ENCODE data around the gene PAWR. TPM values are rescaled to one million over a fixed set of nuclear protein-coding genes. Genes with fewer than 3 reads are reported as not detected.

The PAWR gene
- total RNA-seq, 1 donor from 2014 or later = 52.1 TPM

- no peak for DNase-seq (ENCODE audit: low read depth, low spot score)
- TF ChIP-seq CTCF (conservative IDR thresholded peaks at IDR 0.05) = no peak
- Mint-ChIP-seq H3K27ac (ENCODE audit: unreplicated experiment) (no peak overlapping the region), H3K36me3 (ENCODE audit: low read depth) (peaks cover 17% of the 10 kb centered on the region), H3K27me3 (ENCODE audit: low read depth) (no peaks in the 10 kb centered on the region), H3K9me3 (peaks cover 3% of the 10 kb centered on the region), H3K4me3 (no peak overlapping the region), H3K4me1 (peaks cover 20% of the 10 kb centered on the region)
Observed at GRCh38 chr12:79677672-79678071, 13.1 kb downstream of the PAWR start.

- no peak for TF ChIP-seq CTCF (conservative IDR thresholded peaks at IDR 0.05)
- no peak overlapping the region for H3K4me3 Mint-ChIP-seq
- H3K27ac Mint-ChIP-seq (ENCODE audit: unreplicated experiment) = no peak overlapping the region
- DNase-seq (ENCODE audit: low read depth, low spot score) = no peak
- H3K36me3 Mint-ChIP-seq (ENCODE audit: low read depth) = peaks cover 17% of the 10 kb centered on the region
- peaks cover 3% of the 10 kb centered on the region for H3K9me3 Mint-ChIP-seq
- no peaks in the 10 kb centered on the region for H3K27me3 Mint-ChIP-seq (ENCODE audit: low read depth)
- peaks cover 17% of the 10 kb centered on the region for H3K4me1 Mint-ChIP-seq
Observed at GRCh38 chr12:79676579-79676978, 14.2 kb downstream of the PAWR start.

GRCh38 chr12:79674629-79675028 lies 16.1 kb downstream of the PAWR start:
- Mint-ChIP-seq H3K36me3 (ENCODE audit: low read depth) (peaks cover 17% of the 10 kb centered on the region), H3K27me3 (ENCODE audit: low read depth) (no peaks in the 10 kb centered on the region), H3K9me3 (peaks cover 3% of the 10 kb centered on the region), H3K27ac (ENCODE audit: unreplicated experiment) (no peak overlapping the region), H3K4me3 (no peak overlapping the region), H3K4me1 (peaks cover 10% of the 10 kb centered on the region)
- TF ChIP-seq CTCF (conservative IDR thresholded peaks at IDR 0.05) = no peak
- no peak for DNase-seq (ENCODE audit: low read depth, low spot score)

- Mint-ChIP-seq H3K9me3 (peaks cover 3% of the 10 kb centered on the region), H3K27me3 (ENCODE audit: low read depth) (no peaks in the 10 kb centered on the region), H3K4me1 (no peaks in the 10 kb centered on the region), H3K27ac (ENCODE audit: unreplicated experiment) (peak overlapping the region; percentile 19), H3K36me3 (ENCODE audit: low read depth) (peaks cover 17% of the 10 kb centered on the region), H3K4me3 (no peak overlapping the region)
- TF ChIP-seq CTCF (conservative IDR thresholded peaks at IDR 0.05) = no peak
- DNase-seq (ENCODE audit: low read depth, low spot score) = no peak
Observed at GRCh38 chr12:79673354-79673753, 17.4 kb downstream of the PAWR start.

- H3K27me3 Mint-ChIP-seq (ENCODE audit: low read depth) = no peaks in the 10 kb centered on the region
- H3K4me1 Mint-ChIP-seq = no peaks in the 10 kb centered on the region
- H3K4me3 Mint-ChIP-seq = no peak overlapping the region
- no peaks in the 10 kb centered on the region for H3K9me3 Mint-ChIP-seq
- no peak overlapping the region for H3K27ac Mint-ChIP-seq (ENCODE audit: unreplicated experiment)
- TF ChIP-seq CTCF (conservative IDR thresholded peaks at IDR 0.05) = no peak
- no peak for DNase-seq (ENCODE audit: low read depth, low spot score)
- H3K36me3 Mint-ChIP-seq (ENCODE audit: low read depth) = peaks cover 4% of the 10 kb centered on the region
Observed at GRCh38 chr12:79668113-79668512, 22.7 kb downstream of the PAWR start.
